Nephron progenitor cell (in vitro differentiated cells): ENCODE results near the gene TRAF3.

Experiments
- DNase-seq: peaks from one replicate; pipeline ENCODE4 v3.0.0; 2021
- H3K27ac Mint-ChIP-seq: 2 replicates; pipeline ENCODE4 v1.8.0; 2021; ENCODE audit warnings: mild to moderate bottlenecking, moderate library complexity, mixed read lengths
- H3K27me3 Mint-ChIP-seq: 2 replicates; pipeline ENCODE4 v1.8.0; 2021; ENCODE audit warnings: mild to moderate bottlenecking, low read depth, mixed read lengths; ENCODE audit not compliant: poor library complexity
- H3K36me3 Mint-ChIP-seq: 2 replicates; pipeline ENCODE4 v1.8.0; 2021; ENCODE audit warnings: low read depth, mixed read lengths
- H3K4me1 Mint-ChIP-seq: 2 replicates; pipeline ENCODE4 v1.8.0; 2021; ENCODE audit warnings: mixed read lengths
- H3K4me3 Mint-ChIP-seq: 2 replicates; pipeline ENCODE4 v1.8.0; 2021; ENCODE audit warnings: mild to moderate bottlenecking, moderate library complexity, mixed read lengths
- H3K9me3 Mint-ChIP-seq: 2 replicates; pipeline ENCODE4 v1.8.0; 2021; ENCODE audit warnings: mild to moderate bottlenecking, moderate library complexity, mixed read lengths
- CTCF ChIP-seq: fragments of 200-600 bp; sonication (generic); IDR thresholded peaks from 2 replicates; pipeline ENCODE4 v1.5.0; 2021; ENCODE audit warnings: antibody characterized with exemption

TRAF3 gene

GRCh38 chr14:102853648-102854047, 76.4 kb downstream of the TRAF3 start:
- Mint-ChIP-seq H3K27ac (no peak overlapping the region), H3K4me3 (no peak overlapping the region), H3K36me3 (peaks cover 37% of the 10 kb centered on the region), H3K27me3 (no peaks in the 10 kb centered on the region), H3K9me3 (peaks cover 21% of the 10 kb centered on the region), H3K4me1 (peaks cover 6% of the 10 kb centered on the region)
- no peak for DNase-seq
- no peak for TF ChIP-seq CTCF

GRCh38 chr14:102854091-102854703, 76.9 kb downstream of the TRAF3 start:
- no peak overlapping the region for H3K27ac Mint-ChIP-seq
- H3K27me3 Mint-ChIP-seq: no peaks in the 10 kb centered on the region
- H3K4me1 Mint-ChIP-seq: peaks cover 6% of the 10 kb centered on the region
- no peak for TF ChIP-seq CTCF
- peaks cover 26% of the 10 kb centered on the region for H3K9me3 Mint-ChIP-seq
- H3K4me3 Mint-ChIP-seq: no peak overlapping the region
- no peak for DNase-seq
- H3K36me3 Mint-ChIP-seq: peaks cover 42% of the 10 kb centered on the region

DNA sequence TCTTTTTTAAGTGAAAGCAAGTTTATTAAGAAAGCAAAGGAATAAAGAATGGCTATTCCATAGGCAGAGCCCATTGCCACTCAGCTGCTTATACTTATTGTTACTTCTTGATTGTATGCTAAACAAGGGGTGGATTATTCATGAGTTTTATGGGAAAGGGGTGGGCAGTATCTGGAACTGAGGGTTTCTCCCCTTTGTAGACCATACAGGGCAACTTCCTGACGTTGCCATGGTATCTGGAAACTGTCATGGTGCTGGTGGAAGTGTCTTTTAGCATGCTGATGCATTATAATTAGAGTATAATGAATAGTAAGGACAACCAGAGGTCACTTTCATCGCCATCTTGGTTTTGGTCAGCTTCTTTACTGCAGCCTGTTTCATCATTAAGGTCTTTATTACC, 78.9 kb downstream of the TRAF3 start:
- H3K27ac Mint-ChIP-seq: no peak overlapping the region
- no peak for DNase-seq
- peaks cover 57% of the 10 kb centered on the region for H3K36me3 Mint-ChIP-seq
- peaks cover 44% of the 10 kb centered on the region for H3K9me3 Mint-ChIP-seq
- no peaks in the 10 kb centered on the region for H3K27me3 Mint-ChIP-seq
- H3K4me3 Mint-ChIP-seq: no peak overlapping the region
- TF ChIP-seq CTCF: no peak
- peaks cover 8% of the 10 kb centered on the region for H3K4me1 Mint-ChIP-seq

DNA sequence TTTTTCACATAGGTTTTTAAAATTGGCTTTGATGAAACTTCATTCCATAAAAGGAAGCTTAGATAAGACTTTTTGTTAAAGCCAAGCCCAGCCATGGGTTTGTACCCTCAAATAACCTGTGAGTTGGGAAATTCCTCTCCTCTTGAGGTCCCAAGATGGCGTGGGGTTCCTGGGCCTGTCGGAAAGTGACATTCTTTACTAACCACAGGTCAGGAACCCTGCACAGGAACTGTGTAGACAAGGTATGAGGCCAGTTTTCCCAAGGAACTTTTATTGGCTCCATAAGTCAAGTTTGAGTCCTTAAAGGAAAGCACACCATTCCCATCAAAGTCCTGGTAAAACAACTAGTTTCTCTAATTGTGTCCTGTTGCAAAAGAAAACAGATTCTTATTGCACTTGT, 80.2 kb downstream of the TRAF3 start:
- peaks cover 56% of the 10 kb centered on the region for H3K9me3 Mint-ChIP-seq
- H3K4me1 Mint-ChIP-seq: peaks cover 8% of the 10 kb centered on the region
- no peak overlapping the region for H3K27ac Mint-ChIP-seq
- no peaks in the 10 kb centered on the region for H3K27me3 Mint-ChIP-seq
- H3K36me3 Mint-ChIP-seq: peaks cover 70% of the 10 kb centered on the region
- no peak for DNase-seq
- no peak for TF ChIP-seq CTCF
- no peak overlapping the region for H3K4me3 Mint-ChIP-seq

DNA sequence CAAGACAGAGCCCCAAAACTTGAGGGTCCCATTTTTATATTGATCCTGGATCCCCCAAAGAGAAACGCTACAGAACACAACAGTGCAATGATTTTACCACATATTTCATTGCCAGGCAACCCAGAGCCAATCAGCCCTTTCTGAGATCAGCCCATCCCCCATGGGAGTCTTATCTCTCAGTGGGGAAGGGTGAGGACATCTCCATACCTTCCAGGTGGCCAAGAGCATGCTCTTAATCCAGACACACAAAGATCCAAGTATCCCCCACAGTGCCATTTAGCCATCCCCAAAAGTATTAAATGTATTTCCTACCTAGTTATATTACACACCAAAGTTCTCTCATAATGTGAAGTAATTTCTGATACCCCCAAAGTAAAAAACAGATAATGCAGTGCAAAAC, 82.7 kb downstream of the TRAF3 start:
- no peak overlapping the region for H3K4me3 Mint-ChIP-seq
- no peak for TF ChIP-seq CTCF
- peaks cover 8% of the 10 kb centered on the region for H3K4me1 Mint-ChIP-seq
- no peak overlapping the region for H3K27ac Mint-ChIP-seq
- H3K27me3 Mint-ChIP-seq: no peaks in the 10 kb centered on the region
- peaks cover 70% of the 10 kb centered on the region for H3K9me3 Mint-ChIP-seq
- H3K36me3 Mint-ChIP-seq: peaks cover 73% of the 10 kb centered on the region
- no peak for DNase-seq

- Mint-ChIP-seq H3K4me3 (no peak overlapping the region), H3K27ac (no peak overlapping the region), H3K9me3 (peaks cover 62% of the 10 kb centered on the region), H3K27me3 (peaks cover 3% of the 10 kb centered on the region), H3K36me3 (peaks cover 64% of the 10 kb centered on the region), H3K4me1 (peaks cover 16% of the 10 kb centered on the region)
- no peak for TF ChIP-seq CTCF
- no peak for DNase-seq
Observed at GRCh38 chr14:102862154-102862773, 85.0 kb downstream of the TRAF3 start.
